NCI-H1092 (cell line): ENCODE measurements around the gene SPATS2L.

ENCODE experiments used
- DNase-seq: peaks from one replicate; lab custom pipeline; 2025; lab: John Stamatoyannopoulos, UW

SPATS2L gene

GRCh38 chr2:200467806-200468681, 161.6 kb downstream of the SPATS2L start:
- DNase-seq: no peak

- no peak for DNase-seq
These were observed 163.3 kb downstream of the SPATS2L start for GRCh38 chr2:200469708-200470211.

GRCh38 chr2:200470230-200470629, 163.7 kb downstream of the SPATS2L start:
- no peak for DNase-seq

- peak; percentile 22 for DNase-seq
These were observed 164.9 kb downstream of the SPATS2L start for GRCh38 chr2:200471324-200471848.

GRCh38 chr2:200471928-200472645, 165.6 kb downstream of the SPATS2L start:
- no peak for DNase-seq

GRCh38 chr2:200472853-200473464, 166.5 kb downstream of the SPATS2L start:
- no peak for DNase-seq

- DNase-seq: no peak
These were observed 169.3 kb downstream of the SPATS2L start for GRCh38 chr2:200475795-200476194.

GRCh38 chr2:200476836-200477235, 170.3 kb downstream of the SPATS2L start:
- DNase-seq: no peak

- no peak for DNase-seq
These were observed 171.2 kb downstream of the SPATS2L start for GRCh38 chr2:200477667-200478131.

- no peak for DNase-seq
These were observed 173.3 kb downstream of the SPATS2L start for GRCh38 chr2:200479692-200480265.

GRCh38 chr2:200482194-200482593, 175.7 kb downstream of the SPATS2L start:
- no peak for DNase-seq

- DNase-seq: no peak
These were observed 177.3 kb downstream of the SPATS2L start for GRCh38 chr2:200483729-200484198.

GRCh38 chr2:200484934-200485333, 178.4 kb downstream of the SPATS2L start:
- DNase-seq: no peak

GRCh38 chr2:200486529-200486928, 180.0 kb downstream of the SPATS2L start:
- no peak for DNase-seq

- DNase-seq: no peak
These were observed 181.7 kb downstream of the SPATS2L start for GRCh38 chr2:200488169-200488568.

GRCh38 chr2:200490001-200490400, 183.5 kb downstream of the SPATS2L start:
- no peak for DNase-seq

- no peak for DNase-seq
These were observed 186.2 kb downstream of the SPATS2L start for GRCh38 chr2:200492656-200493055.

- no peak for DNase-seq
These were observed 187.6 kb downstream of the SPATS2L start for GRCh38 chr2:200494048-200494447.

GRCh38 chr2:200496696-200497095, 190.2 kb downstream of the SPATS2L start:
- no peak for DNase-seq

- DNase-seq: no peak
These were observed 192.1 kb downstream of the SPATS2L start for GRCh38 chr2:200498402-200499162.

GRCh38 chr2:200502196-200502595, 195.7 kb downstream of the SPATS2L start:
- DNase-seq: no peak
